AG04449 (cell line): ENCODE measurements around the gene HTD2.

Experiments used
- CTCF ChIA-PET: fragments of 350-600 bp; formaldehyde crosslinking; extraction: SDS; loops from one replicate; lab custom pipeline; 2021; ENCODE audit warnings: antibody characterized with exemption; lab: Yijun Ruan, JAX
- POLR2A ChIA-PET: fragments of 400-600, 350-600 bp; formaldehyde crosslinking; extraction: SDS; loops from one replicate; lab custom pipeline; 2020; ENCODE audit warnings: antibody characterized with exemption, inconsistent platforms; lab: Yijun Ruan, JAX
- DNase-seq: peaks from one replicate; pipeline ENCODE4 v3.0.0-alpha.2; 2010; ENCODE audit warnings: low read depth, low spot score
- H3K4me3 ChIP-seq: 2 replicates; pipeline ENCODE4 v1.5.1; 2011; ENCODE audit warnings: low read depth, mild to moderate bottlenecking, control low read depth, low read length
- TF ChIP-seq, protein P1 (sequence below): IDR thresholded peaks from one replicate; pipeline ENCODE4 v1.5.1; 2011; ENCODE audit warnings: mild to moderate bottlenecking, moderate library complexity, low read length, control low read depth, inconsistent platforms; ENCODE audit not compliant: insufficient read depth; ENCODE audit errors: missing control alignments

The HTD2 gene

DNA sequence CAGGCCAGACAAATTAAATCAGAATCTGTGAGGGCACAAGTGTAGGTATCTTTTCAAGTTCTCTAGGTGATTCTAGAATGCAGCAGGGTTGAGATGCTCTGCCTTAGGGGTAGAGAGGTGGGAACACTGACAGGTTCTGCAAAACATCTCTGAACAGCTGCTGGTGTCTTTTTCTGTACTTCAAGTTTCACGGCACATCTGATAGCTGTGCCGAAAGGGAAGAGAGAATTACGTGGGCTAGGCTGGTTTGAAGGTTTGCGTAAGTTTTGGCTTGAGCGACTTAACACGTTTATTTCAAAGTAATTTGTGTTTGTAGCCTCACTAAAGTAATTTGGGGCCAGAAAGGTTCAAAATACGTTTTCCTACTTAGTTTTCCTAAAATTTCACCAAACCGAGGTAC is 48.9 kb downstream of the HTD2 start:
- ChIA-PET POLR2A (no interaction called here), CTCF (no interaction called here)
- TF ChIP-seq, protein P1, sequence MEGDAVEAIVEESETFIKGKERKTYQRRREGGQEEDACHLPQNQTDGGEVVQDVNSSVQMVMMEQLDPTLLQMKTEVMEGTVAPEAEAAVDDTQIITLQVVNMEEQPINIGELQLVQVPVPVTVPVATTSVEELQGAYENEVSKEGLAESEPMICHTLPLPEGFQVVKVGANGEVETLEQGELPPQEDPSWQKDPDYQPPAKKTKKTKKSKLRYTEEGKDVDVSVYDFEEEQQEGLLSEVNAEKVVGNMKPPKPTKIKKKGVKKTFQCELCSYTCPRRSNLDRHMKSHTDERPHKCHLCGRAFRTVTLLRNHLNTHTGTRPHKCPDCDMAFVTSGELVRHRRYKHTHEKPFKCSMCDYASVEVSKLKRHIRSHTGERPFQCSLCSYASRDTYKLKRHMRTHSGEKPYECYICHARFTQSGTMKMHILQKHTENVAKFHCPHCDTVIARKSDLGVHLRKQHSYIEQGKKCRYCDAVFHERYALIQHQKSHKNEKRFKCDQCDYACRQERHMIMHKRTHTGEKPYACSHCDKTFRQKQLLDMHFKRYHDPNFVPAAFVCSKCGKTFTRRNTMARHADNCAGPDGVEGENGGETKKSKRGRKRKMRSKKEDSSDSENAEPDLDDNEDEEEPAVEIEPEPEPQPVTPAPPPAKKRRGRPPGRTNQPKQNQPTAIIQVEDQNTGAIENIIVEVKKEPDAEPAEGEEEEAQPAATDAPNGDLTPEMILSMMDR = no peak
- no peak overlapping the region for H3K4me3 ChIP-seq
- DNase-seq = no peak

DNA sequence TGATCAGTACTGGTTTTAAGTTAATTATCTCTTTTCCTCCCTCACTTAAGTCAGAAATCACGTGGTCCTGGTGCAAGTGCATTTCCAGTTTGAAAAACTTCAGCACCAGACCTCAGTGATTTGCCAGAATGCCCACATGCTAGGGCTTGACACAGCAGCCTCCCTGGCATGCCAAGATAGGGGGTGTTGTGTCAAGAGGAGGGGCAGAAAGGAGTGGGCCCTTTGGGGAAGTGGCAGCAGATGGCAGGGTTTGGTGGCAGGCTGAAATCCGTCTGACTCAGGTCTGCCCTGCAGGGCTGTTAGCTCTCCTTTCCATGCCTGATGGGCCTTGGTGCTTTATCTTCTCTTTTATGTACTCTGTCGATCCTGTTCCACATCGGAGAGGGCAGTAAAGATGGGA is 49.7 kb downstream of the HTD2 start:
- no peak overlapping the region for H3K4me3 ChIP-seq
- POLR2A ChIA-PET = no interaction called here
- DNase-seq = no peak
- TF ChIP-seq, protein P1 = no peak
- CTCF ChIA-PET = no interaction called here

DNA sequence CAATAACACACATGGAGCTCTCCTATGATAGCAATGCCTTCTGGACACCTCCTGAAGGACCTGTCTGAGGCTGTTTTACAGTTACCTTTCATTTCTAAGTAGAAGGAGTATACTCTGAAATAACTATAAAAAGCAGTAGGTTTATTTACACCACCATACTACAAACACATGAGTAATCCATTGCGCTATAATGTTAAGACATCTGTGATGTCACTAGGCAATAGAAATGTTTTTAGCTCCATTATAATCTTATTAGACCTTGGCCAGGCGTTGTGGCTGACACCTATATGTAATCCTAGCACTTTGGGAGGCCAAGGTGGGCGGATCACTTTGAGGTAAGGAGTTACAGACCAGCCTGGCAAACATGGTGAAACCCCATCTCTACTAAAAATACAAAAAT is 51.1 kb downstream of the HTD2 start:
- CTCF ChIA-PET = no interaction called here
- no peak for DNase-seq
- no peak overlapping the region for H3K4me3 ChIP-seq
- POLR2A ChIA-PET = no interaction called here
- TF ChIP-seq, protein P1 = no peak

DNA sequence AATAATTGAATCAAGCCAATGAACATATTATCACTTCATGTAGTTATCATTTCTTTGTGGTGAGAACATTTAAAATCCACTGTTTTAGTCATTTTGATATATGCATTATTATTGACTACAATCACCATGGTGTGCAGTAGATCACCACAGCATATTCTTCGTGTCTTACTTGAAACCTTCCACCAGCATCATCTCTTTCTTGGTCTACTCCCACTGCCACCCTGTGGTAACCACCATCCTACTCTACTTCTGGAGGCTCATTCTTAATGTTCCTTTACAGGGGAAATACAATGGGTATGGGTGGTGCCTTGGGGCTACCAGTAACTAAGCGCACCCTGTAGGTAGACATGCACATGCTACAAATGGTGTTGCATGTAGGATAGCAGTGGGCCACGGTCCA is 51.8 kb downstream of the HTD2 start:
- H3K4me3 ChIP-seq = no peak overlapping the region
- POLR2A ChIA-PET = no interaction called here
- CTCF ChIA-PET = no interaction called here
- TF ChIP-seq, protein P1 = no peak
- DNase-seq = no peak

DNA sequence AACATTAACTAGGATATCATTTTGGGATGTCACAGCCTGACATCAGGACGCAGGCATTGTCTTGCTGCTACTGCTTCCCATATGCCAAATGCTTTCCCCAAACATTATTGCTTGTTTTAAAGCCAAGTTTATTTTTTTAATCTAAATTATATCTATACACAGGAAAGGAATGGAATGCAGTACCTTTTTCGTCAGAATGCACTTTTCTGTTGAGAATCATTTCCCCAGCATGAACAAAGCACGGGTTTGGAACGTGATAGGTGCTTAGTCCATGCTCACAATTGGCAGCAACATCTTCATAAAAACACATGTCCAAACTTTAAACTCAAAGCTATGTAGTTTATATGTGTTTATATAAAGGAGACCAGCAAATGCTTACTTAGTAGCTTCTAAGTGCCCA is 52.5 kb downstream of the HTD2 start:
- no peak overlapping the region for H3K4me3 ChIP-seq
- ChIA-PET POLR2A (no interaction called here), CTCF (interaction anchor here (0.9 kb wide), 1 partner anchor 8 kb away, joined by 3 read pairs; no protein-coding TSS in a partner anchor)
- TF ChIP-seq, protein P1 = no peak
- DNase-seq = no peak

DNA sequence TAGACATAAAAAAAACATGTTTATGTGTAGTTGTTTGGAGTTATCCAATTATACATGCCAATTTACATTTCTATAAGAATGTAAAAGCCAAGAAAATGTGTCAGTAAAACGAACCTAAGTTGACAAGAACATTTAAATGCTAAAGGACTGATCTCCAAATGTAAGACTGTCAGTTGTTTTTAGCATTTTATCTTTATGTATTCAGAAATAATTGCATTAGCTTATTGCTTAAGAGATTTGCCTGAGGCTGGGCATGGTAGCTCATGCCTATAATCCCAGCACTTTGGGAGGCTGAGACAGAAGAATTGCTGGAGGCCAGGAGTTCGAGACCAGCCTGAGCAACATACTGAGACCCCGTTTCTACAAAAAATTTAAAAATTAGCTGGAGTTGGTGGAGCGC is 53.3 kb downstream of the HTD2 start:
- CTCF ChIA-PET = interaction anchor here (0.9 to 1.1 kb wide), 2 partner anchors 9 to 53 kb away, joined by 3 read pairs; partner anchors contain the start of genes HTD2 and RPP14
- H3K4me3 ChIP-seq = no peak overlapping the region
- POLR2A ChIA-PET = no interaction called here
- TF ChIP-seq, protein P1 = no peak
- no peak for DNase-seq
